Suppressor macrophage treated with lipopolysaccharide for 4 hours (primary cell): ENCODE measurements around the gene PRPF19.

Experiments
- DNase-seq: peaks from one replicate; pipeline ENCODE4 v3.0.0-alpha.2; 2020

The PRPF19 gene

DNA sequence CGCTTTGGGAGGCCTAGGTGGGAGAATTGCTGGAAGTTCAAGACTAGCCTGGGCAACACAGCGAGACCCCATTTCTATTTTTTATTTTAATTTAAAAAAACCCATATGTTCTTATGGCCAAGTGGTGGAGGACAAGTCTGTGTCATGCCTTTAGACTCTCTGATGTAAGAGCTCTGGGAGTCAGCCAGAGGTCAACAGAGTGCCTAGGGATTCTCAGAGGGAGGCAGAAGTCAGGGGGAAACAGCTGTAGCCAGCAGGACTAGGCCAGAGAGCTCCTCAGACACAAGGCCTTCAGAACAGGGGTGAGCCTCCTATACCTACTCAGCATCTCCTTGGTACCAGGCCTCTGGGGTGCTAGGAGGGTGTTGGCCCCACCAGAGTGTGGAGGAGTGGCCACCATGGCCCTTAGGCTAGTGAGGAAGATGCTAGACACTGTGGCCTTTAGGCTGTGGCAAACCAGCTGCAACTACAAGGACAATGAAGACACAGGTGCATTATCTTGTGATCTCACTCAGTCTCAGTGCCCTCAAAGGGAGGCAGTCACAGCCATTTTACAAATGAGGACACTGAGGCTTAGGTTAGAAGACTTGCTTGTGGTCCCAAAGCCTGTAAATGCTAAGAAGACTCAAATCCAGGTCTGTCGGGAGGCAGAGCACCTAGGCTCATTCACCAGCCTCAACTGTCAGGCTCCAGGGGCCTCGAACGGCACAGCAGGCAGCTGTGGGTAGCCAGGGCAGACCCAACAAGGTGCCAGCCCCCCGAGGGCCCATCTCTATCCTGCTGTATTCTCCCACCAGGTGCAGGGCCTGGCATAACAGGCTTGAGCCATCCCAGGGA lies 34.0 kb downstream of the PRPF19 start:
- DNase-seq, result peak; percentile 17

DNA sequence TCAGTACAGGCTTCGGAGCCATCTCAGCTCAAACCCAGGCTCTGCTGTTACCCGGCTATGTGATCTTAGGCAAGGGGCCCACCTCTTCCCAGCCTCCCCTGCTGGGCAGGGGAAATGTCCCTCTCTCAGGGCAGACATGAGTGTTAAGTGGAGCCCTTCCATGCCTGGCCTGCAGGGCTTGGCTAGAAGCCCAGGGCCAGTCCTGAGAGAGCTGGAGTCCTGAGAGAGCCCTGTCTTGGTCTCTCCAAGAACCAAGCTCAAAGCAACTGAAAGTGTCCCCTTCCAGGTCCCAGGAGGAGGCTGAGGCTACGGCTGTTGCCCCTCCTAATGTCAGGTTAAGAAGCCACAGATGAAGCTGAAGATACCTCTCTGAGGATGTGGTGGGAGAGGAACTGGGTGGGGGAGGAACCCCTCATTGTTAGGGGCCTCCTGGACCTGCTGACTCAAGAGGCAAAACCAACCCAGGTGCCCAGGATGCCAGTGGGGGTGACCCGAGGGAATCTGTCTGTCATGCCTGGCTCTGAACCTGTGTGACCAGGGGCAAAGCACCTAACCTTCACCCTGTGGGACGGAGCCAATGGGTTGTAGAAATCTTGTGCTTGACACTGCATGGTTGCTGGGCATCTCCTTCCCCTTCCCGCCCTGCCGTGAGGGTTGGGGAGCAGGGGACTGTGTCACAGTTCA lies 34.9 kb downstream of the PRPF19 start:
- no peak for DNase-seq

DNA sequence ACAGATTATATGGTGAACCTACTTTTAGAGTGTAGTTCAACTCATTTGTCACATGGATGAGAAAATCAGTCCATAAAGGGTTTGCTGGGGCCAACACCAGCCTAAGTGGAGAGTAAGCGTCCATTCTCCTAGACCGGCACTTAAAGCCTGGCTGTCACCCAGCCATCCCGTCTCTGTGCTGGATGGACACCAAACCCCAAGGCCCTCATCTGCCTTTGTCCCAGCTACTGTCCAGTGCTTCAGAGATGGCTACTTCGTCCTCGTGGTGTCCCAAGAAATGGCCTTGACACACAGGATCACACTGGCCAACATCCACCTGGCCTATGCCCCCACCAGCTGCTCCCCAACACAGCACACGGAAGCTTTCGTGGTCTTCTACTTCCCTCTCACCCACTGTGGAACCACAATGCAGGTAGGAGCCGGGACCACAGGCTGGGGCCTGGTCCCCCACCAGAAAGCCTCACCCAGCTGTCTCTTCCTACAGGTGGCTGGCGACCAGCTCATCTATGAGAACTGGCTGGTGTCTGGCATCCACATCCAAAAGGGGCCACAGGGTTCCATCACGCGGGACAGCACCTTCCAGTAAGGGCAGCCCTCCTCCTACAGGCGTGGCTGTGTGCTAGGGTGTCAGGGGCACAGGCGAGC lies 35.5 kb downstream of the PRPF19 start:
- no peak for DNase-seq

DNA sequence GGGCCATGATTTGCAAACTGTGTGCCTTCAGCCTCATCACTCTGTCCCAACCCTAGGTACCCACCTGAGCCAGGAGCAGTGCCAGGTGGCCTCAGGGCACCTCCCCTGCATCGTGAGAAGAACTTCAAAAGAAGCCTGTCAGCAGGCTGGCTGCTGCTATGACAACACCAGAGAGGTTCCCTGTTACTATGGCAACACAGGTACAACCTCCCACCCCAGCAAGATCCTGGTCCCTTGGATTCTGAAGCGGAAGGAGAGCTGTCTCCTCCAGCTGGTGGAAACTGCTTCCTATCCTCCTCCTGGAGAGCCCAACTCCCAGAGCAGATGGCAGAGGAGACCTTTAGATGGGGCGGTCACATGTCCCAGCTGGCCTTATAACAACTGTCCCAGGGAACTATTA lies 36.1 kb downstream of the PRPF19 start:
- no peak for DNase-seq

DNA sequence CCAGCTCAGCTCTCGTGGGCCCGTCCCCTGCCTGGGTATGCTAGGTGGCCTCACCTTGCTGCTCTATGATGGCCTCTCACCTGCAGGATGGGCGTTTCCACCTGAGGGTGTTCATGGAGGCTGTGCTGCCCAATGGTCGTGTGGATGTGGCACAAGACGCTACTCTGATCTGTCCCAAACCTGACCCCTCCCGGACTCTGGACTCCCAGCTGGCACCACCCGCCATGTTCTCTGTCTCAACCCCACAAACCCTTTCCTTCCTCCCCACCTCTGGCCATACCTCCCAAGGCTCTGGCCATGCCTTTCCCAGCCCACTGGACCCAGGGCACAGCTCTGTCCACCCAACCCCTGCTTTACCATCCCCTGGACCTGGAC lies 36.9 kb downstream of the PRPF19 start:
- DNase-seq, result no peak

DNA sequence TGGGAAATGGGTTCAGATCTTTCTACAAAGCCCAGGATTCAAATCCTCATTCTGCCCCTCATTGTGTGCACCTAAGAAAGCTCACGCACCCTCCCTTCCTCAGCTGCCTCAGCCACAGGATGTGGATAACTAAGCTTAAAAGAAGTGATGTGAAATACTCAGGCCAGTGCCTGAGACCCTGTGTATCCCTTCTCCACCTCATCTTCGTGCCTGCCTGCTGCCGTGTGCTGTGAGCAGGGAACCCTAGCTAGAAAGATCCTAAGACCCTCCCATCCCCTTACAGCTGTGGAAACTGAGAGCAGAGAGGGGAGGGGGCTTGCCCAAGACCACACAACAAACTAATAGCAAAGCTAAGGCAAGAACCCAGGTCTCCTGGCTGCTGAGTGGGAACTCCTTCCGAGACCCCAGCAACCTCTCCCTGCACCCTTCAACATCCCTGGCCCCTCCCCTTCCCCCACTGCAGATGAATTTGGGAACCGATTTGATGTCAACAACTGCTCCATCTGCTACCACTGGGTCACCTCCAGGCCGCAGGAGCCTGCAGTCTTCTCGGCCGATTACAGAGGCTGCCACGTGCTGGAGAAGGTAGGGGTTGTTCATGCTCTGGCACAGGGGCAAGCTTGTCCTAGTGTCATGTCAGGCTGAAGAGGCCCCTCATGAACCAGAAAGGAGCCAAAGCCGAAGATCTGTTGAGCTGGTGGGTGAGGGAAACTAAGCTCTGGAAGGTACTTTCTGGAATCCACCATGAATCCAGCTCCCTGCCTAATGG lies 37.5 kb downstream of the PRPF19 start:
- DNase-seq, result no peak

DNA sequence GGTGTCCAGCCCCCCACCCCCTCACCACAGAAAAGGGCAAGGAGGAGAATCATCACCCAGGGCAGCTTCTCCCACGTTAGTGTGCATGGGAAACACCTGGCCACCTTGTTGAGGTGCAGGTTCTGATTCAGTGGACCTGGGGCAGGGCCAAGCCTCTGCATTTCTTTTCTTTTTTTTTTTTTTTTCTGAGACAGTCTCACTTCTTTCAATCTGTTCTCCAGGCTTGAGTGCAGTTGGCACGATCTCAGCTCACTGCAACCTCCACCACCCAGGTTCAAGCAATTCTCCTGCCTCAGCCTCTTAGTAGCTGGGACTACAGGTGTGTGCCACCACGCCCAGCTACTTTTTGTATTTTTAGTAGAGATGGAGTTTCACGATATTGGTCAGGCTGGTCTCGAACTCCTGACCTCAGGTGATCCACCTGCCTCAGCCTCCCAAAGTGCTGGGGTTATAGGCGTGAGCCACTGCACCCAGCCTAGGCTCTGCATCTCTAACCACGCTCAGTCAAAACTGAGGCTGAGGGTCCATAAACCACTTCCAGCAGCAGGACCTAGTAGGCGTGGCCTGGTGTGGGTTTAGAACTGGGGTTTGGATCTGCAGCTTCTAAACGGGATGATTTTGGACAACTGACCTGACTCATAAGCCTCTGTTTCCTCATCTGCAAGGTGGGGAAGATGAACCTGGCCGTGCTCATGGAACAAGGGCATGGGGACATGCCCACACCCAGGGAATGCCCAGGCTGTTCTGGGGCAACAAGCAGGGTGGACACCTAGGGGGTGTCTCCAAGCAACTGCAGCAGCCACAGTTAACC lies 38.3 kb downstream of the PRPF19 start:
- DNase-seq, result no peak

DNA sequence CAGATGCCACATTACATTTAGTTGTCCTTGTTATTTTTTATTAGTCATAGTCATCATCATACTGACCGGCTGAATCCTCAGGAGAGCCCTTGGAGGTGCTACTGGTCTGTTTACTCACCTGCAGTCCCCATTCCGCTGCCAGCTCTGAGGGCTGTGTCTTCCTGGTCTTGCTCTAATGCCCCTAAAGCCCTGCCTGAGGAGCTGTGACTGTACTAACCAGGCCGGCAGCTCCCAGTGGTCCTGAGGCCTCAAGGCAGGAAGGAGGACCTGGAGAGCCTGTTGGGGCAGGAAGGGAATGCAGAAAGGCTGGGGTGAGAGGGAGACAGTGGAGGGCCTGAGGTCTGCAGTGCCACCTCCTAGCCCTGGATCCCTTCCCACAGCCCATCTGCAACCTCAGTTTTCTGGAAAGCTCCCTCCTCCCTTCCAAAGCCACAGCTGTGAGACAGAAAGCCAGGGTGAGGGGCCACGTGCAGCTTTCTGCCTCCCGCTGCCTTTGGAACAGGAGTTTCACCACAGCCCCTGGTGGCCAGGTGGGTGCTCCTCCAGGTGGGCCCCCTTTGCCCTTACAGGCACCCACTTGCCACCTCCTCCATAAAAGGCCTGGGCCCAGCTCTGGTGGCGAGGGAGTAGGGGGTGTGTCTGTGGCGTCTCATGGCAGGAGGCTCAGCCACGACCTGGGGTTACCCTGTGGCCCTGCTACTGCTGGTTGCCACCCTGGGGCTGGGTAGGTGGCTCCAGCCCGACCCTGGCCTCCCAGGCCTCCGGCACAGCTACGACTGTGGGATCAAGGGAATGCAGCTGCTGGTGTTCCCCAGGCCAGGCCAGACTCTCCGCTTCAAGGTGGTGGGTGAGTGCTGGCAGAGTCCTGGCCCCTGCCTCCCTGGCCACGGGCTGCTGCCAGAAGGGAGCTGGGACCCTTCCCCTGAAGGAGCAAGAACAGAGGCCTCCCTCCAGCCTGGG lies 39.2 kb downstream of the PRPF19 start, which contains the start of gene ZP1:
ZP1 (plus strand) TSS at position 632 of the 960 bp plus-strand sequence; CDS start at position 652, 20 bp downstream.
- no peak for DNase-seq

DNA sequence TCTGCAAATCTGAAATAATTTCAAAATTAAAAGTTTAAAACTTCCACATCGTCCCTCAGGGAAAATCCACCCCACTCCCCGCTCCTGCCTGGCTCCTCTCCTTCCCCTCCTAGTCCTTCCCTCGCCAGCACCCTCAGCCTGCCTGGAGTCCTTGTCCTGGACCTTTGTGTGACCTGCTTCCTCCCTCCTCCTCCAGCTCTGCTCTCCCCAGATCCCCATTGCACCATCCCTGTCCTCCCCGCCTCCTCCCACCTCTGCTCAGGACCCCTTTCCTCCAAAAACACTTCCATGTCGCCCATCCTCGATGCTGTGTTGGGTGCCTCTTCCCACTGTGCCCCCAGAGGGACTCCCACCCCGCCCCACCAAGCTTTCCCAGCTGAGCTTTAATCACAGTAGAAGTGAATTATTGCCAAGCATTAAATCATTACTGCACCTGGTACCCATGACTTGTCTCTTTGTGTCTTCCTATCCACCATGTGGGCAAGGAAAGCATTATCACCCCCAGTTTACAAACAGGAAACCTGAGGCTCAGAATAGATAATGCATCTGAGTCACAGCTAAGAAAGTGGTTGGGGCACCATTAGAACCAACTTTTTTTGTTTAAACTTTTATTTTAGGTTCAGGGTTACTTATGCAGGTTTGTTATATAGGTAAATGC lies 41.4 kb downstream of the PRPF19 start:
- DNase-seq, result no peak

DNA sequence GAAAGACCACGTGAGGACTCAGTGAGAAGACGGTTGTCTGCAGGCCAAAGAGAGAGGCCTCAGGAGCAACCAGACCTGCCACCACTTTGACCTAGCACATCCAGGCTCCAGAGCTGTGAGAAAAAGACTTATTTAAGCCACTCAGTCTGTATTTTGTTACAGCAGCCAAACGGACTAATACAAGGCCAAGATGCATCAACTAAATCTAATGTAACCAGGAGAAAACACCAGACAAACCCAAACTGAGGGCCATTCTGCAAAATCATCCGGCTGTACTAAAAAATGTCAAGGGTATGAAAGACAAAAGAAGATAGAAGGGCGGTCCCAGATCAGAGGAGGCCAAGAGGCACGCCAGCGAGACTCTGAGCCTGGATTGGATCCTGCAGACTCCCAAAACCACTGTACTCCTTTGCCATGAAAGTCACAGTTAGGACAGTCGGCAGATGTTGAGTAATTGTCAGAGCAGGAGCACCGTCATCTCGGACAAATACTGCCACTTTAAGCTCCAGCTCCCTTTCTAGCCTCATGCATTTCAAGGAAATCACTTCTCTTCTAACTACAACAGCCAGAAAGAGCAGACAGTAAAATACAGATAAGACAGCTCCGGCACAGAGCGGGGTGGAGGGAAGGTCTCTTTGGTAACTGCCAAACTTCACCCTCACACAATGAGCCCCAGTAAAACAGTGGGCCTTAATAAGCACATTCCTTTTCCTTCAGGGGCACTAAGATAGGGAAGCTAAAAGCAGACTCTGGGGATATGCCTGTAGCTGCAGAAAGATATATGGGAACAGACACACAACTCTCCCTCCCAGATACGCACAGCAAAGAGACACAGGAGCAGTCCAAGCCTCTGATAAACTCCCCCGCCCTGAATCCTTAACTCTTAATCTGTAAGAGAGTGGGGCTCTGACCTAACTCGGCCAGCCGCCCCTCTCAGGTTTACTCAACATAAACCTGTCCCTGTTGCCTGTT lies 42.5 kb downstream of the PRPF19 start:
- DNase-seq, result no peak

DNA sequence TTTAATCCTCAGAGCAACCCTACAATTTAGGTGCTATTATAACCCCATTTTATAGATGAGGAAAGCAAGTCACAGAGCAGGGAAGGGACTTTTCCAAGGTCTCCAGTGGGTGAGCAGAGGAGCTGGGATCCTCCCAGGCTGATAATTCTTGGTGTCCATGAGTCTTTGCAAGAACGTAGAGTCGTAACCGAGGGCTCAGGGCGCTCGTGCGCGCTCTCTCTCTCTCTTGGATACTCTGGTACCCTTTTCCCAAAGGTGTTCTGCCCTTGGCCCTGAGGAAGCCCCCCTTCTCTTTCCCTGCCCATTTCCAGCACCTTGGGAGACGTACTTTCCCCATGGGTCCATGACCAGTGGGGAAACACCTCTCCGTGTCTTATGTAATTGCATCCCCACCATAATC lies 44.2 kb downstream of the PRPF19 start:
- DNase-seq, result no peak

DNA sequence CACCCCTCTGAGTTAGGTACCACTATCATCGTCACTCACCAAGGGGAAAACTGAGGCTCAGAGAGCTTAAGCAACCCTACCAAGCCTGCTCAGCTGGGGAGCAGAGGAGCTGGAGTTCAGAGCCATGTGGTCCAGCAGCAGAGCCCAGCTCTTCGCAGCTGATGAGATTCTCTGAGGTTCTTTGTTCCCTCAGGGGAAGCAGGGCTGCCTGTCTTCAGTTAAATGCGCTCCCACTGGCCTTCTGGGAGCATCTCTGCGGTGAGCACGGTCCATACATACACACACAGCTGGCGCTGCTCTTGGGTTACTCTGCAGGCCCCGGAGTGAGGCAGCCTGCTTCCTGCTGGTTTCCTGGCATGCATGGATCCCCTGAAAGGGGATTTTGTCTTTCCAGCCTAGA lies 45.4 kb downstream of the PRPF19 start:
- no peak for DNase-seq

DNA sequence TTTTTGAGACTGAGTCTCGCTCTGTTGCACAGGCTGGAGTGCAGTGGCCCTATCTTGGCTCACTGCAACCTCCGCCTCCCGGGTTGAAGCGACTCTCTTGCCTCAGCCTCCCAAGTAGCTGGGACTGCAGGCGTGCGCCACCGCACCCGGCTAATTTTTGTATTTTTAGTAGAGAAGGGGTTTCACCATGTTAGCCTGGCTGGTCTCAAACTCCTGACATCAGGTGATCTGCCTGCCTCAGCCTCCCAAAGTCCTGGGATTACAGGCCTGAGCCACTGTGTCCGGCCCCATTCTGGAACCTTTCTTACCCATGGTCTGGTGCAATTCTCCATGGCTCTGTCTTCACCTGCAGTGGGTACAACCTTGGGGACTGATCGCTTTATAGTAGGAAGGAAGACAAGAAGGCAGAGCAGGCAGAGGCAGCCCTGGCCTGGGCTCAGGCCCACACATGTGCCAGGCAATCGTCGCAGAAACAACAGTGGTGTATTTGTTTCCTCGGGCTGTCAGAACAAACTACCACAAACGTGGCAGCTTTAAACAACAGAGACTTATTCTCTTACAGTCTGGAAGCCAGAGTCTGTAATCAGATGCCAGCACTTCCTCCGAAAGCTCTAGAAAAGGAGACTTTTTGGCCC lies 46.7 kb downstream of the PRPF19 start:
- no peak for DNase-seq

DNA sequence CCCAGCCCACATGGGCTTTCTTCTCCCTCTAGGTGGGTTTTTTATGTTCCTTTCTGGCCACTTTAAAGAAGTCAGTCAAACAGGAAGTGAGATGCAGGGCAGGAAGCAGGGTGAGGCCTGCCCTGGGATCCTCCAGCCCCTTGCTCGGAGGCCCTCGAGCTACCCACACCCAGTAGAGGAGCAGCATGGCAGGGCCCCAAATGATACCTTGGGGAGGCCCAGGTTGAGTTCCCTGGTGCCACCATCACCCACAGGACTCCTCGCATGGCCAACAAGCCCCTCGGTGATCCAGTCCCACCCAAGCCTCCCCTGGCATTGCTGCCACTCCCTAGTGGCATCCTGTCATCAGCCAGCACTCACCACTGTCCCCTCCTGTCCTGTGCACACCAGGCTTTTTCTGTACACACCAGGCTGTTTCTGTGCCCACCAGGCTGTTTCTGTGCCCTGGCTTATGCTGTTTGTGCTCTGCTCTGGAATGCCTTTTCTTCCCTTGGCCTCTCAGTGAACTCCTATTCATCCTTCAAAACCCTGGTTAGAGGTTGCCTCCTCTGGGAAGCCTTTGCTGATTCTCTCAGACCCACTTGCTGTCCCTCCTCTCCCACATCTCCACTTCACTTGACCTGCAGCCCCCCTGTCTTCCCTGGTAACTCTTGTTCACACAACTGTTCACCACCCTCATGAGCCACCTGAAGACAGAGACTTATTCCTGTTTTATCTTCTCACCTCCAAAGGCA lies 47.5 kb downstream of the PRPF19 start:
- DNase-seq, result no peak

DNA sequence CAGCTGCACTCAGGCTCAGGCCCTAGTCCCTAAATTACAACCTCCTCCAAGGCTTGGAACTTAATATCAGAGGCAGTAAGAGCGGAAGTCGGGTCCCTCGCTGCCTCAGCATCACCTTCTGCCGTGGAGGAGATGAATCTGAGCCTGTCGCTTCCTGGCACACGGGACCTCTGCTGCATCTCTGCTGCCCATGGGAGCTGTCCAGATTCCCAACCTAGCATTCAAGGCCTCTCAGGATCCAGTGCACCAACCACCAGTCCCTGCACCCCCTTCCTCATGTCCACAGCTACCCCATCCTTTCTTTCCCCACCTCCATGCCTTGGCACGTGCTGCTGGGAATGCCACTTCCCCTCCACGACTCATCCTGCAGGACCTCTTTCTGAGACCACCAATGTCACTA lies 48.1 kb downstream of the PRPF19 start:
- DNase-seq, result no peak

DNA sequence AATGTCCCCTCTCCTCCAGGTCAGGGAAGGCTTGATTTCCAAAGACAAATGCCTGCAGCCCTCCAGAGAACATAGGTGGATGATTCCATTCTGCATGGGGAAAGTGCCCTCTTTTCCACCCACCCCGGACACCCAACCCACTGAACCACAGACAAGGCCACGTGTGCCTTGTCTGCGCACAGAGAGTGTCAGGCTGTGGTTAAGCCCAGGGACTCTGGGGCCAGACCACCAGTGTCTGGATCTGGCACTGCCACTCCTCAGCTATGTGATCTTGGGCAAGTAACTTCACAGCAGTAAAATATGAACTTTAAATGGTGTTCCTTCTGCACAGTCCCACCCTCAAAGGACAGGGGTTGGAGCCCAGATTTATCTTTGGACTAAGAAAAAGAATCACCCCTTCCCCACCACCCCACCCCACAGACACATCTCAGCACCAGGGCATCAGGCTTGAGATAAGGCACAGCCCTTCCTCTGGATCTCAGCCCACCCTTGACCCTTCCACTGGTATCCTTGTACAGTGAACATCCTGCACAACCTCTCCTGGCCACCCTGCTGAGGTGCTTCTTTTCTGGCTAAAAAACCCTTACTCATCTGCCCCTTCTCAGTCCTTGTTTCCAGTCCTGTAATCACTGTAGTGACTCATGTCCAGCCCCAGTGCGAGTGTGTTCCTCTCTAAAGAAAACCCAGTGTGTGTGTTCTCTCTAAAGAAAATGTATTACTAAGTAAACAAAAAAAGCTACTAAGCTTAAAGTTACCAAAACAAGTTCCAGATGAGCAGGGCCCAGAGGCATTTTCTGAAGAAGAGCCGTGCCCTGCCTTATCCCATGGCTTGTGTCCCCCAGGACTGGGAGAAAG lies 48.8 kb downstream of the PRPF19 start:
- DNase-seq, result peak; percentile 40
